Chondrocyte (in vitro differentiated cells): Measurements from ENCODE around the gene TUBB6. TPM values are rescaled to one million over a fixed set of nuclear protein-coding genes. Genes with fewer than 3 reads are reported as not detected.
A peak's percentile ranks its signal among the peaks of the same experiment; 100 is the strongest.

Source experiments
- DNase-seq: peaks from one replicate; pipeline ENCODE4 v3.0.0; 2021; ENCODE audit warnings: mixed read lengths, low spot score
- H3K27ac Mint-ChIP-seq: one replicate; pipeline ENCODE4 v1.8.0; 2021; ENCODE audit warnings: mild to moderate bottlenecking, moderate library complexity, mixed read lengths; ENCODE audit not compliant: unreplicated experiment
- H3K27me3 Mint-ChIP-seq: 2 replicates; pipeline ENCODE4 v1.8.0; 2021; ENCODE audit warnings: low read depth, mixed read lengths
- H3K36me3 Mint-ChIP-seq: 2 replicates; pipeline ENCODE4 v1.8.0; 2021; ENCODE audit warnings: low read depth, mixed read lengths
- H3K4me1 Mint-ChIP-seq: 2 replicates; pipeline ENCODE4 v1.8.0; 2021; ENCODE audit warnings: low read depth, mild to moderate bottlenecking, mixed read lengths
- H3K4me3 Mint-ChIP-seq: one replicate; pipeline ENCODE4 v1.8.0; 2021; ENCODE audit warnings: mild to moderate bottlenecking, moderate library complexity, mixed read lengths; ENCODE audit not compliant: unreplicated experiment
- H3K9me3 Mint-ChIP-seq: 2 replicates; pipeline ENCODE4 v1.8.0; 2021; ENCODE audit warnings: low read depth, mixed read lengths
- total RNA-seq: library from RNA; stranded (reverse); gene quantifications from 3 replicates; pipeline ENCODE4 v1.2.1, GENCODE V29; 2021
- TF ChIP-seq, protein P1 (sequence below): fragments of 200-600 bp; sonication (generic); IDR thresholded peaks from 2 replicates; pipeline ENCODE4 v1.5.0; 2021; ENCODE audit warnings: antibody characterized with exemption, mild to moderate bottlenecking, moderate library complexity

The TUBB6 gene
- total RNA-seq, 1 donor from 2014 or later: 198 TPM

- peak overlapping the region; percentile 70 for H3K27ac Mint-ChIP-seq
Measured at GRCh38 chr18:12310762-12311161, 2.7 kb downstream of the TUBB6 start.

GRCh38 chr18:12312976-12313375 is 4.9 kb downstream of the TUBB6 start:
- TF ChIP-seq, protein P1, sequence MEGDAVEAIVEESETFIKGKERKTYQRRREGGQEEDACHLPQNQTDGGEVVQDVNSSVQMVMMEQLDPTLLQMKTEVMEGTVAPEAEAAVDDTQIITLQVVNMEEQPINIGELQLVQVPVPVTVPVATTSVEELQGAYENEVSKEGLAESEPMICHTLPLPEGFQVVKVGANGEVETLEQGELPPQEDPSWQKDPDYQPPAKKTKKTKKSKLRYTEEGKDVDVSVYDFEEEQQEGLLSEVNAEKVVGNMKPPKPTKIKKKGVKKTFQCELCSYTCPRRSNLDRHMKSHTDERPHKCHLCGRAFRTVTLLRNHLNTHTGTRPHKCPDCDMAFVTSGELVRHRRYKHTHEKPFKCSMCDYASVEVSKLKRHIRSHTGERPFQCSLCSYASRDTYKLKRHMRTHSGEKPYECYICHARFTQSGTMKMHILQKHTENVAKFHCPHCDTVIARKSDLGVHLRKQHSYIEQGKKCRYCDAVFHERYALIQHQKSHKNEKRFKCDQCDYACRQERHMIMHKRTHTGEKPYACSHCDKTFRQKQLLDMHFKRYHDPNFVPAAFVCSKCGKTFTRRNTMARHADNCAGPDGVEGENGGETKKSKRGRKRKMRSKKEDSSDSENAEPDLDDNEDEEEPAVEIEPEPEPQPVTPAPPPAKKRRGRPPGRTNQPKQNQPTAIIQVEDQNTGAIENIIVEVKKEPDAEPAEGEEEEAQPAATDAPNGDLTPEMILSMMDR: no peak
- Mint-ChIP-seq H3K9me3 (peaks cover 3% of the 10 kb centered on the region), H3K4me1 (peaks cover 72% of the 10 kb centered on the region), H3K27ac (peak overlapping the region; percentile 69), H3K27me3 (no peaks in the 10 kb centered on the region), H3K4me3 (no peak overlapping the region), H3K36me3 (peaks cover 46% of the 10 kb centered on the region)
- no peak for DNase-seq

More at GRCh38 chr18:12310762-12311161, 2.7 kb downstream of the TUBB6 start:
- H3K4me1 Mint-ChIP-seq: peaks cover 62% of the 10 kb centered on the region
- TF ChIP-seq, protein P1: no peak
- peak overlapping the region; percentile 86 for H3K4me3 Mint-ChIP-seq
- peaks cover 39% of the 10 kb centered on the region for H3K36me3 Mint-ChIP-seq
- H3K27me3 Mint-ChIP-seq: no peaks in the 10 kb centered on the region
- H3K9me3 Mint-ChIP-seq: peaks cover 3% of the 10 kb centered on the region
- no peak for DNase-seq

DNA sequence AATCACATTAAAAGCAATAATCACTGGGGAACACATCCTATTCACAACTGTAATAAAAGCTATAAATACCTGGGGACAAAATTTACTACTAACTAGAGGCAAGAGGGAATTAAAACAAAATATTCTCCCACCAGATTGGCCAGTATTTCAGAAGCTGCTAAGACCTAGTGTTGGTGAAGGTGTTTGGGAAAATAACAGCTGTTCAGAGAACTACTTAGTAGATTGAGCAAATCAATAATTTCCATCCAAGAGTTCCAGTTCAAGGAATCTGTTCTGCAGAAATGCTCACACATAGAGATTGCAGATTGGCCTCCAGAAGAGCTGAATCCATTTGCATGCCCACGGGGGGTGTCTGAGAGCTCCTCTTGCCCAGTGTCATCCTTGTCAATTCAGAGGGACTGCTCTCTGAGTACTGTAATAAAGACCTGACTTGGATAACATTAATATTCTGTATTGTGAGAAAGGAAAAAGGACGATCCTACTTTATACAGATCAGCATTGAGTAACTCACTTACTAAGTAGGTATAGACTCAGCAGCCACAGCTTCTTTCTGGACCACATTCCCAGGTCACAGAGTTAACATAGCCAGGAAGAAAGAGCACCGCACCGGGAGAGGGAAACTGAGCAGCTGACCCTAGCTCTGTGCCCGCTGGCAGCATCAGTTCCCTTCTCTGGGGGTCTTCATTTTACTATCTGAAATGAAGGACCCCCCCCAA is 5.6 kb downstream of the TUBB6 start:
- Mint-ChIP-seq H3K36me3 (peaks cover 46% of the 10 kb centered on the region), H3K27ac (peak overlapping the region; percentile 69), H3K4me1 (peaks cover 79% of the 10 kb centered on the region), H3K9me3 (peaks cover 3% of the 10 kb centered on the region), H3K4me3 (no peak overlapping the region), H3K27me3 (no peaks in the 10 kb centered on the region)
- DNase-seq: no peak
- TF ChIP-seq, protein P1: no peak

GRCh38 chr18:12314591-12315305 is 6.7 kb downstream of the TUBB6 start:
- no peak for DNase-seq
- Mint-ChIP-seq H3K4me1 (peaks cover 75% of the 10 kb centered on the region), H3K4me3 (no peak overlapping the region), H3K36me3 (peaks cover 44% of the 10 kb centered on the region), H3K27ac (peak overlapping the region; percentile 76), H3K27me3 (no peaks in the 10 kb centered on the region), H3K9me3 (peaks cover 3% of the 10 kb centered on the region)
- TF ChIP-seq, protein P1: no peak

- peaks cover 3% of the 10 kb centered on the region for H3K9me3 Mint-ChIP-seq
- peak overlapping the region; percentile 54 for H3K27ac Mint-ChIP-seq
- peaks cover 70% of the 10 kb centered on the region for H3K4me1 Mint-ChIP-seq
- no peak for DNase-seq
- no peaks in the 10 kb centered on the region for H3K27me3 Mint-ChIP-seq
- H3K36me3 Mint-ChIP-seq: peaks cover 43% of the 10 kb centered on the region
- TF ChIP-seq, protein P1: no peak
- H3K4me3 Mint-ChIP-seq: no peak overlapping the region
Measured at GRCh38 chr18:12315490-12315889, 7.4 kb downstream of the TUBB6 start.
